NCI-H69 (cell line): Measurements from ENCODE around the gene PRKAR1B.
"Not testable (repeated sequence)": the region's sequence is repeated elsewhere in the genome, so short reads cannot be mapped to it uniquely, and the experiment has no call there.

ENCODE experiments used
- DNase-seq: peaks from one replicate; lab custom pipeline; 2025; lab: John Stamatoyannopoulos, UW

PRKAR1B gene

DNA sequence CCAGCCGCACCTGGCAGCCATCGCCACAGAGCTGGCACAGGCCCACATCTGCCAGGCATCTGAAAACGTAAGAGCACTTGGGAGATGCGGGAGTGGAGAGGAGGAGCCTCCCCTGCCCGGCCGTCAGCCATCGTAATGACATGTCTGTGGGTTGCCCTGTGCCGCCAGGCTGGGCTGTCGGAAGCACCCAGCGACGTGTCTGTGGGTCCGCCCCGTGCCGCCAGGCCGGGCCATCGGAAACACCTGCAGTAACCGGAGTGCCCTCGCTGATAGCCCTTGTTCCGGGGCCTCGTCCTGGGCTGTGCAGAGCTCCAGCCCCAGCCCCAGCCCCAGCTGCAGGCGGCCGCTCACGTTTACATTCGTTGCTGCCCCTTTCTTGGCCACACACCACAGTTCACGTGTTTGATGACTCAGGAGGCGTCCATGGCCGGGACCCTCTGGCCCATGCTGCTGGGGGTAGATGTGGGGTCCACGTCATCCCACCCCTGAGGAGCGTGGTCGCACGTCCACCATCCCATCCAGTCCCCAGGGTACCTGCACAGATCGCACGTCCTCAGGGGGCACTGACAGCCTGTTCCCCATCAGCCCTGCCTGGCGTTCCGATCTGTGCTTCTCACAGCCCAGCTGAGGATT is 30.0 kb upstream of the PRKAR1B start:
- DNase-seq = no peak

DNA sequence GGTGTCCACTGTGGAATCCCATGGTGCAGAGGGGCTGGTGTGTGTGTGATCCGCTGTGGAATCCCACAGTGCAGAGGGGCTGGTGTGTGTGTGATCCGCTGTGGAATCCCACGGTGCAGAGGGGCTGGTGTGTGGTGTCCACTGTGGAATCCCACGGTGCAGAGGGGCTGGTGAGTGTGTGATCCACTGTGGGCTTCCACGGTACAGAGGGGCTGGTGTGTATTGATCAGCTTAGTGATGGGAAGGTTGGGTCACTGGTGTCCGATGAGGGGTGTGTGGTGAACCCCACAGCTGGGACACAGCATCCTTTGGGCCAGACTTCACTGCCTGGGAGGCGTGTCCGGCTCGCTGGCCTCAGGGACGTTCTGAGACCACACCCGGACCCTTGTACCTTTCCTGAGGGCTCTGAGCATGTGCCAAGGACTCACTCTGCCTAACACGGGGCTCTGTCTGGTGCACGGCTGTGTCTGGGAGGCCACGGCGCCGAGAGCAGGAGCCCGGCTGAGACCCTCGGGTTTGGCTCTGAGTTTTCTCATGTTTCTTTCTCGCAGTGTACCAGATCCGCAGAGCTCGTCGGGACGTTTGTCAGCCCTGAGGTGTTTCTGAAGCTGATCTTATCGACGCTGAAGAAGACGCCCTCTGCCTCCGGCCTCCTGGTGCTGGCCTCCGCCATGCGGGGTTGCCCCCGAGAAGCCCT is 29.3 kb upstream of the PRKAR1B start:
- no peak for DNase-seq

DNA sequence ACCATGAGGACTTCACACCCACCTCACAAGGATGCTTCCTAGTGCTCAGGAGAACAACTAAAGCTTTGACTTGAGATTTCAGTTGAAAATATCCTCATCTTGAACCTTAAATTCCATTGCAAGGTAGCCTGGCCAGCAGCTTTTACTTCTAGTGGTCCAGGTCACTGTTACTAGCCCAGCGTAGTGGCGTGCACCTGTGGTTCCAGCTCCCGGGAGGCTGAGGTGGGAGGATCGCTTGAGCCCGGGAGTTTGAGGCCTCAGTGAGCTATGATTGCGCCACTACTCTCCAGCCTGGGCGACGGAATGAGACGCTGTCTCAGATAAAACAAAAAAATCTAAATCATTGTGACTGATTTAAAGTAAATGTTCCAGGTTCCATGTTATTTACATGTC is 28.3 kb upstream of the PRKAR1B start:
- DNase-seq = no peak

DNA sequence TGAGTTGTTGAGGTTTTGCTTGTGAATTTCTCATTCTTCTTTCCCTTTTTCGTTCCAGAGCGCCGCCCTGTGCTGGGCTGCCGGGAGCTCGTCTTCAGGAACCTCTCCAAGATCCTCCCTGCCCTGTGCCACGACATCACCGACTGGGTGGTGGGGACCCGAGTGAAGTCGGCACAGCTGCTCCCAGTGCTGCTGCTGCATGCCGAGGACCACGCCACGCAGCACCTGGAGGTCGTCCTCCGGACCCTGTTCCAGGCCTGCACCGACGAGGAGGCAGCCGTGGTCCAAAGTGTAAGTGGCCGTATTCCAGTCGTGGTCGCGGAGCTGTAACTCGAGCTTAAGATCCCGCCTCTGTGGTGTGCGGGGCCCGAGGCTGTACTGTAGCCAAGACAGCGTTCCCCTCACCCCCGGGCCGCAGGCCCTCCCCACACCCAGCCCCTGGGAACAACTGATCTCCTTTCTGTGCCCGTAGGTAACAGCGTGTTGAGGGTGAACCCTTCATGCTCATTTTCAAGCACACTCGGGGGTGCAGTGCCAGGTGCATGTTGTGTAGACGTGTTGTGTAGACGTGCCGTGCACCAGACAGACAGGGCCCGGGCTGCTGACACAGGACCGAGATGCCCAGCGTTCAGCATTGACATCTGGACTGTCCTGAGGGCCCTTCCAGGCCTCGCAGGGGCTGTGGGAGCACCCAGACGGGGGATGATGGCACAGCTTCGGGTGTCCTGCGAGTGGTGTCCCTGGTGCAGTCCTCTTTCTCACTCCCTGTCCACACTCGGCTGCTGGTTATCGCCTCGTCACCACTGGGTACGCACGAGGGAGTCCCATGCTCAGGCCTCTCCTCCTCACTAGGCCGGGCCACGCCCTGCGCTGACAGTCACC is 27.7 kb upstream of the PRKAR1B start:
- no peak for DNase-seq

DNA sequence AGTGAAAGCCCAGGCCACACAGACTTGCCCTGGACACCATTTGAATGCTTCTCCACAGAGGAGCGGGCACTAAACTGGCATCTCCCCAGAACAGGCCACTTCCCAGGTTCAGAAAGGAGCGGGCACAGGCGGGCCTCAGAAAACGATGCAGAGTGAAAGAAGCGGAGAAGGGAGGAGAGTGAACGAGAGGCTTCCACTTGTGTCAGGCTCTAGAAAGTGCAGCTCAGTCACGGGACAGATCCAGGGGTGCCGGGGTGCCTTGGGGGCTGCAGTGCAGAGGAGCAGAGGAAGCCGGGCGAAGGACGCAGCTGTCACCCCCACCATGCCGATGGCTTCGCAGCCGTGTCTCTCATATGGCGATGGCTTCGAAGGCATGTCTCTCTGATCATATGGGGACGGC is 26.1 kb upstream of the PRKAR1B start:
- DNase-seq = no peak

DNA sequence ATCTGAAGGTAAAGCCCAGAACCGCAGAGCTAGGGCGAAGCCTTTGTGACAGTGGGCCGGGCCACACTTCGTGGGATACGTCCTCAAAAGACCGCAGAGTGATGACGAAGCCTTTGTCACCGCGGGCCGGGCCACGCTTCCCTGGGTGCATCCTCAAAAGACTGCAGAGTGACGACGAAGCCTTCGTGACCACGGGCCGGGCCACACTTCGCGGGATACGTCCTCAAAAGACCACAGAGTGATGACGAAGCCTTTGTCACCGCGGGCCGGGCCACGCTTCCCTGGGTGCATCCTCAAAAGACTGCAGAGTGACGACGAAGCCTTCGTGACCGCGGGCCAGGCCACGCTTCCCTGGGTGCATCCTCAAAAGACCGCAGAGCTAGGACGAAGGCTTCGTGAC is 25.2 kb upstream of the PRKAR1B start:
- DNase-seq = not testable (repeated sequence)

DNA sequence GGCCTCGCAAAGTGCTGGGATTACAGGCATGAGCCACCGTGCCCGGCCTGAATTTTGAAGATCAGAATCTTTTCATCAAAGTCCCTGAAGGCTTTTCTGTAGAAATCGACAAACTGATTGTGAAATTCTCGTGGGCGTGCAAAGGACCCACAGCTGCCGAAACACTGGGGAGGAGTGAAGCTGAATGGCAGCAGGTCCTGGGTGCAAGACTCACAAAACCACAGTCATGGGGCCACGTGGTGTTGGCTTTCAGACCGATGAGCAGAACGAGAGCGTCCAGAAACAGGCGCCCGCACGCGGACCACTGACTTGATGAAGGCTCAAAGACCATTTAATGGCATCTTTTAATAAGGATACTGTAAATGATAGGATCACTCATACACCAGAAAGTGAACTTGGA is 24.7 kb upstream of the PRKAR1B start:
- no peak for DNase-seq

DNA sequence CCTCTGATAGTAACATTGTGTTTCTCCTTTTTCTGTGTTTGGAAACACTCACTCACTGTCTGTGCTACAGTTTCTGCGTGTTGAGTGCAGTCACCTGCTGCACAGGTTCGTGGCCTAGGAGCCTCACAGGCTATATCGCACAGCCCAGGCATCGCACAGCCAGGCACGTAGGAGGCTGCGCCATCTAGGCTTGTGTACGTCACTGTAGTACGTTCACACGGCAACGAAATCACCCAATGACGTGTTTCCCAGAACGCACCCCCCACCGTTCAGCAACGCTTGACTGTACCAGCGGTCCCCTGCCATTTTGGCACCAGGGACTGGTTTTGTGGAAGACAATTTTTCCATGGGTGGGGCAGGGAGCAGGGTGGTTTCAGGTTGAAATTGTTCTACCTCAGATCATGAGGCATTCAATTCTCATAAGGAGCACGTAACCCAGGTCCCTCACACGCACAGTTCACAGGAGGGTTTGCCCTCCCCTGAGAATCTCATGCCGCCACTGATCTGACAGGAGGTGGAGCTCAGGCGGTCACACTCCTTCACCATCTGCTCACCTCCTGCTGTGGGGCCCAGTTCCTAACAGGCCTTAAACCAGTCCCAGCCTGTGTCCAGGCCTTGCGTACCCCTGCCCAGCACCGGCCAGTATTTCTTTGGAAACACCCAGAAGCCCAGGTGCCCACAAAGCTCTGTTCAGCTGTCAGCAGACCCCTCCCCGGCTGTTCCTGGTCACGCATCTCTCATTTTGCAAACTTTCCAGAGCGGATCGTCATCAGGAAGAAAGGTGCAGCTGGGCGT is 23.2 kb upstream of the PRKAR1B start:
- no peak for DNase-seq

DNA sequence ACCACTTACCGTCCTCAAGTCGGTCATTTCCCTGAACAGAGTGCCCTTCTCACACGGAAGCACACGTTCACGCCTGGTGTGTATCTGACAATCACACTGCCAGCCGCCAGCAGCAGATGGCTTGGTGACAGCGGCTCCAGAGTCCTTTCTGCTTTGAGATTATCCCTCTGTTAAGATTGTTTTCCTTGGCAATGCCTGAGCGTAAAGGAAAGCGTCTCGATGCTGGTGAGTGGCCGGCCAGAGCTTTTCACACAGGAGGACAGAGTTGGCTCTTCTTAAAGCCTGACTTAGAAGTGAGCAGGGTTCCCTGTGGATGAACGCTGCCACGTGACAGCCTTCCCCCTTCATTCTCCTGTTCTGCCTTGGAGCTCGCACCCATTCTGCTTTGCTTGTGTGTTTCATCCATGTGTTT is 22.1 kb upstream of the PRKAR1B start:
- DNase-seq = no peak

DNA sequence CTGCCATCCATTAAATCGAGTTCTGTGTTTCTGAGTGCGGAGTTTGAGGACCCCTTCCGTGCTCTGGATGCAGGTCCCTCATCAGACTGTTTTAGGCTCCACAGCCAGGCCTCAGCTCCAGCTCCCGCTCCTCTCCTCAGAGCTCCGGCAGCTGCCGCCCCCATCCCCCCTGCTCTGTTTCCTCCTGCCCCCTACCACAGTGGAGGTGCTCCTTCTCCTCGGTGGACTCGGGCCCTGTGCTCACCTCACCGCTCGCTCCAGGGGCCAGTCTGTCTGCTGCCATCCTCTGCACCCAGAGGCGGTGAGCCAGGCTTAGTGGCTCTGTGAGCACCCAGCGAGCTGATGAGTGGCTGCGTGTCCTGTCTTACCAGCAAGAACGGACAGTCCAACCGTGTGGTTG is 21.4 kb upstream of the PRKAR1B start:
- no peak for DNase-seq

DNA sequence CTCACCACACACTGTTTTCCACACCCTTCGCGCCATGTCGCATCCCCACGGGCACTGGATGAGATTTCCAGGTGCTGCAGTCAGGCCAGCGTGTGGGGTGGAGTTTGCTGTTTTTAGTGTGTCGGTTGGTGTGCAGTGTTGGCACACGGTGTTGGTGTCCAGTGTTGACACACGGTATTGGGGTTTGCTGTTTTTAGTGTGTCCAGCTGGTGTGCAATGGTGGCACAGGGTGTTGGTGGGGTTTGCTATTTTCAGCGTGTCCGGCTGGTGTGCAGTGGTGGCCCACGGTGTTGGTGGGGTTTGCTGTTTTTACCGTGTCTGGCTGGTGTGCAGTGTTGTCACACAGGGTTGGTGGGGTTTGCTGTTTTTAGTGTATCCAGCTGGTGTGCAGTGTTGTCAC is 20.1 kb upstream of the PRKAR1B start:
- no peak for DNase-seq

DNA sequence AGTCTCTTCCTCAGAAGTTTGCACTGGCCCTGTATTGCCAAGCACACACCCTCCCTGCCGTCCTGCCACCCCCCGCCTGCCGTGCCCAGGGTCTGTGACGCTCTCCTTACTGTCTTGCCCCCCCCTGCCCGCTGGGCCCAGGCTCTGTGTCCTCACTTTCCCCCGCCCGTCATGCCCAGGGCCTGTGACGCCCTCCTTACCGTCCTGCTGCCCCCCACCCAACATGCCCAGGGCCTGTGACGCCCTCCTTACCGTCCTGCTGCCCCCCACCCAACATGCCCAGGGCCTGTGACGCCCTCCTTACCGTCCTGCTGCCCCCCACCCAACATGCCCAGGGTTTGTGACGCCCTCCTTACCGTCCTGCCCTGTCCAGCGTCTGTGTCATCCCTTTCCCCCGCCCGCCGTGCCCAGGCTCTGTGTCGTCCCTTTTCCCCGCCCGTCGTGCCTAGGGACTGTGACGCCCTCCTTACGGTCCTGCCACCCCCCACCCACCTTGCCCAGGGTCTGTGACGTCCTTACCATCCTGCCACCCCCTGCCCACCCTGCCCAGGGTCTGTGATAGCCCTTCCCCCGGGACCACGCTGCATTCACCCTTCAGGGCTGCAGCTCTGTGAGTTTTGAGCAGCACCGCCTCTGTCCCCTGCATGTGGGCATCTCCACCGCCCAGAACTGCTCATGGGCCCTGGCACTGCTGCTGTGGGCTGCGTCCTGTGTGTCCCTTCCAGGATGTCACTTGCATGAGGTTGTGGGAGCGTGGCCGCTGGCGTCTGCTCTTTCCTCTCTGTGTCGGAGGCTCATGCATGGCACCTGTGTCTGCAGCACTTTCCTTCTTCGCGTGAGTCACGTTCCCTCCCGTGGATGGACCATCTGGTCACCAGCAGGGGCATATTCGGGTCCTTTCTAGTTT is 19.3 kb upstream of the PRKAR1B start:
- DNase-seq = no peak

DNA sequence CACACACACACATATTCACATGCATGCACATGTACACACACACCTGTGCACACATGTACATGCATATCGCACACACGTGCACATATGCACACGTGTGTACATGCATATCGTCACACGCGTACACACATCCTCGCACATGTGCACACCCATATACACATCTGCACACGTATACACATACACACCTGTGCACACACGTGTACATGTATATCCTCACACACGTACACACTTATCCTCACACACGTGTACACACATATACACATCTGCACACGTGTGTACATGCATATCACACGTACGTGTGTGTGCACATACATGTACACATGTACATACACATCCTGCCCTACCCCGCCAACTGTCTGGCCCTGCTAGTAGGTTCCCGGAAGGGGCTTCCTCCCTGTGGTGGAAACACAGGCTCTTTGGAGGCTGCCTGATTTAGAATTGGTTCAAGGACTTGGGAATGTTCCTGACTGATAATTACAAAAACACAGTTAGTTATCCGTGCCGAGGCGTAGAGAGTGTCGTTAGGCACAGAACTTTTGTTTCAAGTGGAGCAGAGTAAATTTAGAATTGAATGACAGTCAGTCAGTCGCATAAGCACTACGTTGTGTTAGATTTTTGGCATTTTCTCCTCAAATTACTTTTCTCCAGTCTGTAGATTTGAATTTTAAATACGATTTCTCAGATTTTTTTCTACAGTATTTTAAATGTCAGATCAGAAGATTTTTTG is 18.5 kb upstream of the PRKAR1B start:
- no peak for DNase-seq

DNA sequence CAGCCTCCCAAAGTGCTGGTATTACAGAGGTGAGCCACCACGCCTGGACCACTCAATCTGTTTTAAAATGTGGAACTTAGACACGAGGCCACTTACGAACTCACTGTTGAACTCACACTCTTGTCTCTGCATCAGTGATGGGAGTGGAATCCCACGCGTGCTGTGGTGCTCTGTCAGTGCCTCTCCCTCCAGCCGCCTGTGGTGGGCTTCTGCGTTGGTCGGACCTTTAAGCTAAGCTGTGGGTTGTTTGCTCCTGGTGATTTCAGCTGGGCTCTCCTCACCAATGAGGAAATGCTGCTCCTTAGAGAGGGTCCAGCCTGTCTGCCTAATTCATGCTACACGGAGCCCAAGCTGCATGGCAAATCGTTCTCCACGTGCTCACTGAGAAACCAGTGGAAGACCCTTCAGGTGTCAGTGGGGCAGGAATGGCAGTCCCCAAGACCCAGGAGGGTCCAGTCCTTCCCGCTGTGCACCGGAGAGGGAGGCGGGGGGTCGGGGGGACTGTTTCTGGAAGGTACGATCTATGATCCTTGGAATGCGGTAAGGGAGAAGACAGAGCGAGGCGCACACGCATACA is 17.9 kb upstream of the PRKAR1B start:
- no peak for DNase-seq

DNA sequence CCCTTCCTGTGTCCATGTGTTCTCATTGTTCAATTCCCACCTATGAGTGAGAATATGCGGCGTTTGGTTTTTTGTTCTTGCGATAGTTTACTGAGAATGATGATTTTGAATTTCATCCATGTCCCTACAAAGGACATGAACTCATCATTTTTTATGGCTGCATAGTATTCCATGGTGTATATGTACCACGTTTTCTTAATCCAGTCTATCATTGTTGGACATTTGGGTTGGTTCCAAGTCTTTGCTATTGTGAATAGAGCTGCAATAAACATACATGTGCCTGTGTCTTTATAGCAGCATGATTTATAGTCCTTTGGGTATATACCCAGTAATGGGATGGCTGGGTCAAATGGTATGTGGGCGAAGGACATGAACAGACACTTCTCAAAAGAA is 17.0 kb upstream of the PRKAR1B start:
- DNase-seq = not testable (repeated sequence)

DNA sequence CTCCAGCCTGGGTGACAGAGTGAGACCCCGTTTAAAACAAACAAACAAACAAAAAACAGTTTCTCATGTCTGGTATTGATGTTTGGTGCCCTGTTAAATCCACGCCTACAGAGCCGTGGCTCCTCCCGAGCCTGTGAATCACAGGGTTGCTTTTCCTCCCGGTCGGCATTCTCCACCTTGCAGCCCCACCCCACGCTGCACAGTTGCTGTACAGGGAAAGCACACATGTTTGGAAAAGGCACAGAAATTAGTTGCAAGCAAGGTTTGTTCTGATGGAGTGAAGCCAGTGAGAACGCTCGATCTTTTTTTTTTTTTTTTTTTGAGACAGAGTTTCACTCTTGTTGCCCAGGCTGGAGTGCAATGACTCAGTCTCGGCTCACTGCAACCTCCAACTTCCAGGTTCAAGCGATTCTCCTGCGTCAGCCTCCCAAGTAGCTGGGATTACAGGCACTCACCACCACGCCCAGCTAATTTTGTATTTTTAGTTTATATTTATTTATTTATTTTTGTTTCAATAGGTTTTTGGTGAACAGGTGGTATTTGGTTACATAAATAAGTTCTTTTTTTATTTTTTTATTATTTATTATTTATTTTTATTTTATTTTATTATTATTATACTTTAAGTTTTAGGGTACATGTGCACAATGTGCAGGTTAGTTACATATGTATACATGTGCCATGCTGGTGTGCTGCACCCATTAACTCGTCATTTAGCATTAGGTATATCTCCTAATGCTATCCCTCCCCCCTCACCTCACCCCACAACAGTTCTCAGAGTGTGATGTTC is 16.5 kb upstream of the PRKAR1B start:
- DNase-seq = not testable (repeated sequence)

DNA sequence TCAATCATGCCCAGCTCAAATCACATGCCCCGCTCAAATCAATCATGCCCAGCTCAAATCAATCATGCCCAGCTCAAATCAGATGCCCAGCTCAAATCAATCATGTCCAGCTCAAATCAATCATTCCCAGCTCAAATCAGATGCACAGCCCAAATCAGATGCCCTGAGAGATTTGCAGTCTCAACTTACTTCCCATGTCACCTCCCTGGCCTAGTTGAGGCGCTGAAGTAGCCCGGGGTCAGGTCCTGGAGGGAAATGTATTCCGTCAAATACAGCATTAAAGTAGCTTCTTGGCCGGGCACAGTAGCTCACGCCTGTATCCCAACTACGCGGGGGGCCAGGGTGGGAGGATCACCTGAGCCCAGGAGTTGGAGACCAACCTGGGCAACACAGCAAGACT is 15.7 kb upstream of the PRKAR1B start:
- DNase-seq = no peak

DNA sequence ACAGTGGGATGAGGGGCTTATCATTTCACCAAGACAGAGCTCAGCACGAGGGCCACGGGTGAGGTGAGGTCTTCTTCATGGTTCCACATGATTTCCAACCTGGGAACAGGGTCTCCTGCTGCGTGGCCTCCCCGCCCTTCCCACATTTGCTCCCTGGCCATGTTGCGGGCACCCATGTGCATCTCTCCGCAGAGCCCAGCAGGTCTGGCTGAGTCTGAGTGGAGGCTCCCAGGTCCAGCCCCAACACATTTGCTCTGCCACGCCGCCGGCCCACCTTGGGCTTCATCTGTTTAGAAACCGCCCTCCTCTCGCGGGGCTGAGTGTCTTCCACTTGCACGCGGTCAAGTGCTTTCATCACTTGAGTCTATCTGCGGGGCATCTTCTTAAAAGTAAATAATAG is 14.8 kb upstream of the PRKAR1B start:
- no peak for DNase-seq

DNA sequence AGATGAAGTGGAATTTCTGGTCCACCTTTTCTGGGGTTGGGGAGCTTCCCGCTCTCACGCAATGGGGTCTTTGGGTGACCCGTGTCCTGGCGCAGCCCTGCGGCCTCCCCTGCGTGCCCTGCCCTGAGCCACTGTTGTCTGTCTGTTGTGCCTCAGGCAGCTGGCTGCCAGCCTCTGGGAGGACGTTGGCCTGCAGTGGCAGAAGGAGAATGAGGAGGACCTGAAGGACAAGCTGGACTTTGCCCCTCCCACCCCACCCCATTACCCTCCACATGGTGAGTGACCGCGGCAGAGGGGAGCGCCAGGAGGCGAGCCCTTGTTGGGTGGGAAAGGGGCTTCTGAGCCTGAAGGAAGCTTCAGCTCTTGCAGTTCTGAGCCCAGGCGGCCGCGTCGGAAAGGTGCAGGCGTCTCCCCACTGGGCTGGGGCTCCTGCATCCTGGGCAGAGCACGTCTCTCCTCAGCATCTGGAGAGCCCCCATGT is 14.2 kb upstream of the PRKAR1B start:
- no peak for DNase-seq
